ENCODE results near the gene CHCHD10.

CHCHD10 gene

GRCh38 chr22:23782252-23782651 lies 14.5 kb upstream of the CHCHD10 start:
- Histone ChIP-seq H3K9me3 (ENCODE audit: control insufficient read depth, insufficient read depth, low read length) (no peaks in the 10 kb centered on the region), H3K79me2 (ENCODE audit: control insufficient read depth, low read length) (peaks cover 7% of the 10 kb centered on the region), H3K27me3 (ENCODE audit: control insufficient read depth, low read length) (no peaks in the 10 kb centered on the region), H3K4me3 (ENCODE audit: low read length) (no peak overlapping the region), H3F3A (ENCODE audit: control insufficient read depth, insufficient read depth) (peaks cover 2% of the 10 kb centered on the region; the same call in 1 of the 2 replicates), H4K20me1 (ENCODE audit: control insufficient read depth, insufficient read depth, low read depth, low read length) (no peaks in the 10 kb centered on the region), H3K9me2 (replicated peaks; ENCODE audit: control insufficient read depth, low read length) (no peaks in the 10 kb centered on the region), H3K36me3 (ENCODE audit: control insufficient read depth, low read length) (no peaks in the 10 kb centered on the region; the same call in 1 of the 2 replicates), H3K4me1 (ENCODE audit: control insufficient read depth, low read length) (peaks cover 11% of the 10 kb centered on the region), H3K27ac (ENCODE audit: low read depth, low read length) (no peak overlapping the region), H3K4me2 (ENCODE audit: low read length) (no peak overlapping the region)
- no peak for TF ChIP-seq CTCF (IDR thresholded peaks at IDR 0.05; ENCODE audit: low read depth, low read length, poor library complexity, severe bottlenecking)
- no peak for TF ChIP-seq EZH2phosphoT487 (IDR thresholded peaks at IDR 0.05; ENCODE audit: borderline replicate concordance, low read length)

GRCh38 chr22:23781511-23782183 lies 13.9 kb upstream of the CHCHD10 start:
- Histone ChIP-seq H3F3A (ENCODE audit: control insufficient read depth, insufficient read depth) (peaks cover 2% of the 10 kb centered on the region; the same call in 1 of the 2 replicates), H3K4me1 (ENCODE audit: control insufficient read depth, low read length) (peaks cover 10% of the 10 kb centered on the region), H3K79me2 (ENCODE audit: control insufficient read depth, low read length) (peaks cover 3% of the 10 kb centered on the region; the same call in 1 of the 2 replicates), H3K36me3 (ENCODE audit: control insufficient read depth, low read length) (no peaks in the 10 kb centered on the region), H3K4me3 (ENCODE audit: low read length) (no peak overlapping the region), H4K20me1 (ENCODE audit: control insufficient read depth, insufficient read depth, low read depth, low read length) (no peaks in the 10 kb centered on the region), H3K9me3 (ENCODE audit: control insufficient read depth, insufficient read depth, low read length) (no peaks in the 10 kb centered on the region), H3K27ac (ENCODE audit: low read depth, low read length) (no peak overlapping the region), H3K27me3 (ENCODE audit: control insufficient read depth, low read length) (no peaks in the 10 kb centered on the region), H3K9me2 (replicated peaks; ENCODE audit: control insufficient read depth, low read length) (no peaks in the 10 kb centered on the region), H3K4me2 (ENCODE audit: low read length) (no peak overlapping the region)
- TF ChIP-seq CTCF (IDR thresholded peaks at IDR 0.05; ENCODE audit: low read depth, low read length, poor library complexity, severe bottlenecking) (no peak), EZH2phosphoT487 (IDR thresholded peaks at IDR 0.05; ENCODE audit: borderline replicate concordance, low read length) (no peak)

DNA sequence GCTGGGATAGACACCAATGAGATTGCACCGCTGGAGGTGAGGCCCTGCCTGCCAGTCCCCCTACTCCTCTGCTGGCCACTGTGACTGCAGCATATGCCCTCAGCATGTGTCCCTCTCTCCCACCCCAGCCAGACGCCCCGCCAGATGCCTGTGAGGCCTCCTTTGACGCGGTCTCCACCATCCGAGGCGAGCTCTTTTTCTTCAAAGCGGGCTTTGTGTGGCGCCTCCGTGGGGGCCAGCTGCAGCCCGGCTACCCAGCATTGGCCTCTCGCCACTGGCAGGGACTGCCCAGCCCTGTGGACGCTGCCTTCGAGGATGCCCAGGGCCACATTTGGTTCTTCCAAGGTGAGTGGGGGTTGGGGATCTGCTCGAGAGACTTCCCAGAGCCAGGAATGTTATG lies 13.3 kb upstream of the CHCHD10 start:
- no peak for TF ChIP-seq CTCF (IDR thresholded peaks at IDR 0.05; ENCODE audit: low read depth, low read length, poor library complexity, severe bottlenecking)
- TF ChIP-seq EZH2phosphoT487 (IDR thresholded peaks at IDR 0.05; ENCODE audit: borderline replicate concordance, low read length), result no peak
- Histone ChIP-seq H3K79me2 (ENCODE audit: control insufficient read depth, low read length) (no peaks in the 10 kb centered on the region), H3K4me3 (ENCODE audit: low read length) (no peak overlapping the region), H3K9me3 (ENCODE audit: control insufficient read depth, insufficient read depth, low read length) (no peaks in the 10 kb centered on the region), H4K20me1 (ENCODE audit: control insufficient read depth, insufficient read depth, low read depth, low read length) (no peaks in the 10 kb centered on the region), H3K27me3 (ENCODE audit: control insufficient read depth, low read length) (no peaks in the 10 kb centered on the region), H3K4me2 (ENCODE audit: low read length) (no peak overlapping the region), H3K27ac (ENCODE audit: low read depth, low read length) (no peak overlapping the region), H3K36me3 (ENCODE audit: control insufficient read depth, low read length) (no peaks in the 10 kb centered on the region), H3F3A (ENCODE audit: control insufficient read depth, insufficient read depth) (peaks cover under 1% of the 10 kb centered on the region; the same call in 1 of the 2 replicates), H3K4me1 (ENCODE audit: control insufficient read depth, low read length) (peaks cover 8% of the 10 kb centered on the region), H3K9me2 (replicated peaks; ENCODE audit: control insufficient read depth, low read length) (no peaks in the 10 kb centered on the region)

All from DOHH2 (cell line).